Measurements from ENCODE around the gene RALGPS1.
"Not testable (repeated sequence)": the region's sequence is repeated elsewhere in the genome, so short reads cannot be mapped to it uniquely, and the experiment has no call there.

Gene RALGPS1

DNA sequence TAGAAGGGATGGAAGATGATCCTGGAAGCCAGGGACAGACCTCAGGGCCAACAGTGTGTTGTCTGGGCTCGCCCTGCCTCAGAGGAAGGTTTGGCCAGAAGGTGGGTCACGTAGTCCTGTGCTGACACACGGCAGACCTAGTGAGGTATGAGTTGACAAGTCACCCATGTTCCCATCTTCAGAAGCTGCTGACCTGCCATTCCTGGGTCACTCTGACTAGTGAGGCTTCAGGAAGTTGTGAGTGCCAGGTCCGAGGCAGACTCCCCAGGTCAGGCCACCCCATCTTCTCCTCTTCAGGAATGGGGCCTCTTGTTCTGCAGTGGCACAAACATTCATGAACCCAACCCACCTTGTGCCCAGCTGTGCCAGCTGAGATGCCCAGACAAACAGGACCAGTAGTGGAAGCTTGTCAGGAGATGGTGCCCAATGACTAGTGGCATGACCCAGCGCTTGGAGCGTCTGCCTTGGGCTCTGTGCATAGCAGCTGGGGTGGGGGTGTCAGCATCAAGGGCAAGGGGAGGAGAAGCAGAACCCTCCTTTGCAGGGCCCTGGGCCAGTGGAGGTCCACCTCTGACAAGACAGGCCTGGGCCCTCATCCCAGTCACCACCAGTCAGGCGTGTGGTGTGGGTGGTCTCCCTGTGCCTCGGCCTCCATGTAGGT, 224.6 kb downstream of the RALGPS1 start:
- DNase-seq = no peak

DNA sequence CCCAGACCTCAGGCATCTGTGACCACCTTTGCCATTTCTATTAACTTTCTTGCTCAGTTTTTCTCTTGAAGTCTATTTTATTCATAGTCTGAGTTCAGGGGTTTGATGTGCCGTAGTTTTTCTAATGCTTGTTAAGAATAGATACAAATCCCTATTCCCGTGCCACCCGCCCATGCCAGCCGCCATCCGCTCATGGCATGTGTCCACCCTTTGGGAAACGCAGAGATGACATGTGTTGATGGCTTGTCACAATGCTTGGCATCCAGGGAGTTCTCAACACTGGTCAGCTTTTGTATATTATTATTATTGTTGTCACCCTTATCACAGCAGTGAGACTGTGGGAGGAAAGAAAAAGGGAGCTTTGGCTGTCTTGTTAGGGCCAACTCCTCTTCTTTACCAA, 225.2 kb downstream of the RALGPS1 start:
- no peak for DNase-seq

GRCh38 chr9:127140181-127140580, 225.6 kb downstream of the RALGPS1 start:
- DNase-seq = no peak

GRCh38 chr9:127140842-127141675, 226.5 kb downstream of the RALGPS1 start:
- no peak for DNase-seq

DNA sequence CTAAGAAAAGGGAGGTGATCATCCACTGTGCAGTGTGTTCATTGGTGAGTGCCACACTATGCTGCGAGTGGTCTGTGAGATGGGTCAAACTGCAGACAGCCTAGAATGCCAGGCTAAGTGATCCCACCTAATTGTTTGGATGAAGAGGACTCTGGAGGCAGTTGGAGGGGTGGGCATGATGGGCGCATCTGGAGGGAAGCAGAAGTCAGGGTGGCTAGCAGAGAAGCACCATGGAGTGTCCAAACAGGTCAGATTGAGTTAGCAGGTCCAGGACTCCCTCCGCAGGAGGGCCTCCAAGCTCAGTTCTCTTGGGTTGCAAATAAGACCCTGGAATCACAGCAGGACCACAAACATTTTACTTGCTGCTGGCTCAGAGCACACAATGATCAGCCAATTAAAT, 227.7 kb downstream of the RALGPS1 start:
- no peak for DNase-seq

GRCh38 chr9:127142931-127143464, 228.4 kb downstream of the RALGPS1 start:
- DNase-seq = no peak

GRCh38 chr9:127143920-127144465, 229.4 kb downstream of the RALGPS1 start:
- DNase-seq = no peak

DNA sequence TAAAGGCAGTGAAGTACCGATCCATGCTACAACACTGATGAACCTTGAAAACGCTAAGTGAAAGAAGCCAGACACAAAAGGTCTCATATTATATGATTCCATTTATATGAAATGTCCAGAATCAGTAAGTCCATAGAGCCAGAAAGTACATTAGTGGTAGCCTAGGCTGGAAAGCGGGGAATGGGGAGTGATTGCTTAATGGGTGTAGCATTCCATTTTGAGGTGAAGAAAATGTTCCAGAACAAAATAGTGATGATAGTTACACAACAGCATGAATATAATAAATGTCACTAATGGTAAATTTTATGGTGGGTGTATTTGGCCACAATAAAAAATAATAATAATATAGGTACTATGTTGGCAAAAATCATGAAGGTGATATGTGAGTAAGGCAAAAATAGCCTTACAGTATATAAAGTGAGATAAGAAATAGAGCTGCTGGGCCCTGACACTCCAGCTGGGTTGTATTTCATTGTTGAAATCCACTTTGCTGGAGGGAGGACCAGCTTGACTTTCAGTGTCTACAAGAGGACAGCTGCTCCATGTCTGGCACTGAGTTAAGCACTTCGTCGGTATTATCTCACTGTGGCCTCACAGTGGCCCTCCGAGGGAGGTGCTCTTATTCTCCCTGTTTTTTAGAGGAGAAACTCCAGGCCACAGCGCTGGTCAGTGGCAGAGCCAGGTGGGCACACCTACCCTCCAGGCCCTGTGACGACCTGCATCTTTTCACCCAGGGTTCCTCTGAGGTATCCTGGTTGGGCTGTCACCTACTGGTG, 230.3 kb downstream of the RALGPS1 start:
- no peak for DNase-seq

DNA sequence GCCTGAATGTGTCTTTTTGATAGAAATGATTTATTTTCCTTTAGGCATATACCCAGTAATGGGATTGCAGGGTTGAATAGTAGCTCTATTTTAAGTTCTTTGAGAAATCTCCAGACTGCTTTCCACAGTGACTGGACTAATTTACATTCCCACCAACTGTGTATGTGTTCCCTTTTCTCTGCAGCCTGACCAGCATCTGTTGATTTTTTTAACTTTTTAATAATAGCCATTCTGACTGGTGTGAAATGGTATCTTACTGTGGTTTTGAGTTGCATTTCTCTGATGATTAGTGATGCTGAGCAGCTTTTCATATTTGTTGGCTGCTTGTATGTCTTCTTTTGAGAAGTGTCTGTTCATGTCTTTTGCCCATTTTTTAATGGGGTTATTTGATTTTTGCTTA, 232.3 kb downstream of the RALGPS1 start:
- not testable (repeated sequence) for DNase-seq

GRCh38 chr9:127147251-127147650, 232.7 kb downstream of the RALGPS1 start:
- no peak for DNase-seq

DNA sequence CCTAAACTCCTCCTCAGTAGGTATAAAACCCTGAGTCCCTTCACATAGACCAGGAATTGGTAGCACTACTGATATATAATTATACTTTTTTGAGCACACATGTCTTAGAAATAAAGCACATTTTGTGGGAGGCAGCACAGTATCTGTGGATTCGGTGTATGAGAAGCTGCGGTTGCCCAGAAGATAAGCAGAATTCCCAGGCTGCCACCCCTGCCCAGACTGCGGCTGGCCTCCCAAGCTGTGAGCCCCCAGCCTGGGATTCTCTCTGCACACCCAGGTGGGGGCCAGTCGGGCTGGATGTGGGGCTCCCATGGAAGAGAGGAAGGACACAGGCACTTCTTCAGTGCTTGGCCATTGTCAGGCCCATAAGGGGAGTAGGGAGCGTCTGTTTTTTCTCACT, 233.4 kb downstream of the RALGPS1 start:
- DNase-seq = no peak

GRCh38 chr9:127149010-127149409, 234.4 kb downstream of the RALGPS1 start:
- DNase-seq = no peak

DNA sequence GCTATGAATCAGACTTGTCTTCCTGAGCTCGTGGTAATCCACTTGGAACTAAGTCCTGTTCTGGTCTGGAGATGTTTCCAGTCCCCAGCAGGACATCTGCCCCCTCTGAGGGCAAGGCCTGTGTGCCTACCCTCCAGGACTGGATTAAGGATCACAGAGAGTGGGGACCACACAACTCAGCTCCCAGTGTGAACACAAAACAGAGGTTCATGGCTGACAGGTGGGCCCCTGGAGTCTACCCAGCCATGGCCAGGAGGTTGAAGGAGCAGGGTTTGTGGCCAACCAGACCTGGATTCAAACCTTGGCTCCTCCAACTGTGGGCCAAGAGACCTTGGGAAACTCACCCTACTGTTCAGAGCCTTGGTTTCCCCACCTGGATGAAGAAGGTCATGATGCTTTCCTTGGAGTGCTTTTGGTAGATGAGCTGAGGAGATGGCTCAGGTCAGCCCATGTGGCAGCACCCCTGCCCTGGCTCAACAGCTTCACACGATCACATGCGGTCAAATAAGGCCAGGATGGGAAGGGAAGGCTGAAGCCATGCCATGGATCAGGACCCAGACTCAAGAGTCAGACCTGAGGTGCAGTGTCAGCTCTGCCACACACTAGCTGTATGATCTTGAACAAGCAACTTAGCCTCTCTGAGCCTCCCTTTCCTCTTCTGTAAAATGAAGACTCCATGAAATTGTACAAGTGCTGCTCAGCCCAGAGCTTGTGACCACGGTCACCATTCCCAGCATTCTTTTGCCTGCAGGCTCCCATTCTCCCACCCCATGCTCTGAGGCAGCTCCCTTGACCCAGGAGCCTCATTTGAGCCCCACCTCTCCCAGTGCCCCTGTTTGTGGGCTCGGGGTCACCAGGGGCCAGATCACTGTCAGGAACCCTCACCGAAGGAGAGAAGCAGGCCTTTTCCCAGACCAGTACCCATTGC, 235.1 kb downstream of the RALGPS1 start:
- DNase-seq = no peak

DNA sequence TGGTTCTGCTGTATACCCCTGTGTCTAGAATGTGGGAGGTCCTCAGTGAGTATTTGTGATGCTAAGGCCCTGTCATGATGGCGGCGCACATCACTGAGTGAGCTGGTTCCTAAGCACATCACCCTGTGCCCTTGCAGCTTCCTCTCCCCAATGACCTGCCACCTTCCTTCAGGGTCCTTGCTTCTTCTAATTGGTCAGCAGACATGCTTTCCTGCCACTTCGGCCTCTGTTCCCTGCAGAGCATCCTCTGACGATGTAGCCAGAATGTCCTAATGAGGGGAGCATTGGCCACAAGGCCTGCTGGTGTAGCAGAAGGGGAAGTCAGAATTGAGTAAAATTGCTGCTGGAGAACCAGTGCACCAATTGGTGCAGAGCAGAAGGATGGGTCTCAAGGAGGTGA, 238.9 kb downstream of the RALGPS1 start:
- DNase-seq = peak in 1 of 2 experiments; percentile 3

- DNase-seq = no peak
Measured at GRCh38 chr9:127154003-127154389, 239.4 kb downstream of the RALGPS1 start.

DNA sequence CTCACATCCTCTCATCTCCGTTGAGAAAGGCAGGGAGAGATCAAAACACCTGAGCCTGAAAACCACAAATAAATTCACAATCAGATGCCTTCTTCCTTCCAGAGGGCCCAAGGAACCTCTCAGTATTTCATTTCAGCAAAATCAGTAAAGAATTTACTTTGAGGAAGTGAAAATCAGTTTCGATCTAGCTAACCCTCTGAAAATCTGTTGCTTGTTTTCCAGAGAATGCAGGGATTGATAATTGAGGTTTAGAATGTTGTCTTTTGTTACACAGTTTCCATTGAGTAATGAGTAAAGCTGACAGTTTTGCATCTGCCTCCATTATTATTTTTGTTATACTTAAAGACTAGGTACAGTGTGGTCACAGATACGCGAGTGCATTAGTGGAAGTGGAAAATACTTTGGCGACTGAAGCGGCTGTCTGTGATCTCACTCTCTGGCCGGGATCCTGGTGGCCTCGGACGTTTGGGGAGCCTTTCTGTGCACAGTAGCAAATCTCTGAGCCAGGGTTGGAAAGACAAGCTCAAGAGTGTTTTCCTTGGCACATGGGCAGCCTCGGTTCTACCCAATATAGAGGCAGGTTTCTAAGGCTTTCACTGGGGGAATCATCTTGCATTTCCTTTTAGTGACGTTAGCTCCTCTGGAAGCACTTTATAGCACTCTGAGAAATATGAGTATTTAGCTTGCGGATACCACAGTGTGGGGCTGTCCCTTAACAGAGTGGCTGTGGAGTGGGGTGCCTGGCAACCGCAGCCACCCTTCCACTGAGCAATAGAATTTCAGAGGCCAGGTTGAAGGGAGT, 240.0 kb downstream of the RALGPS1 start:
- DNase-seq = no peak

- DNase-seq = no peak
Measured at GRCh38 chr9:127155314-127155960, 240.9 kb downstream of the RALGPS1 start.

DNA sequence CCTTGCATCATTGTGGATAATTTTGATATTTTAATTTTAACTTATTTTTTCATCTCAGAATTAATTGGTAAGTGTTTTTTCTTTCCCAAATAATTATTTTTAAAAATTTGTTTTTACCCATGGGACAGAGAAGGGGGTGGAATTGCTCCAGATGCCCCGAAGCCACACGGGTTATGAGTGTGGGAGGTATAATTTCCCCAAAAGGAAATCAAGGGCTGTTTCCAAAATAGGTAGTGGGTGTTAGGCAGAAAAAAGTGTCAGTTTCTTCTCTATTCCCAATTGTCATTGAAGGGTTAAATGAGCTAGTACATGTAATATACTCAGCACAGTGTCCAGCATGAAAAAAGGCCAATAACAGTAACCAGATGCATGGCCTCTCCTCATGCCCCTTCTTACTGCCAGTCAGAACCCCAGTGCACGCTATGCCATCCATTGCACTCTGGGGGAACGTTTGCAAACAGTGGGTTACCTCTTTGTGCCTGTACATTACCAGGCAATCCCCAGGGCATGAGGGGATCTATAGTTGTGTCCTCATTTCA, 244.3 kb downstream of the RALGPS1 start:
- no peak for DNase-seq

DNA sequence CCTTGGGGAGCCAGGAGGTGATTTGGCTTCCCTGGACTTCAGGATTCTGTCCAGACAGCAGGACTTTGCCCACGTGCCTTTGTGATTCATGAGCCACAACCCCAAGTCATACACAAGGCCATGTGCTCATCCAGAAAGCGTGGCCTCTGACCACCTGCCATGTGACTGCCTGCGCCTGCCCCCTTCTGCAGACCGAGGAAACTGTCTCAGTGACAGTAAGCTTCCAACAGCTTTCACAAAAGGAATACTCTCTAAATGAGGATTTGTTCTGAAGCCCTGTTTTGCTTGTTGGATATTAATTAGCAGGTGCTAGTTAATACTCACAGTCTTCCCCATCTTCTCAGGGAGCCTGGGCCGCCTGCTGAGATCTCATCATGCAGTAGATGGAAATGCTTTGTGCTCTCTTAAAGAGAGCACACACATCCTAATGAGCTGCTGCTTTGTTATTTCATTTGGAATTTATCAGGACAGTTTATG, 244.8 kb downstream of the RALGPS1 start:
- no peak for DNase-seq
